ENCODE measurements around the gene SRP14.

The SRP14 gene

DNA sequence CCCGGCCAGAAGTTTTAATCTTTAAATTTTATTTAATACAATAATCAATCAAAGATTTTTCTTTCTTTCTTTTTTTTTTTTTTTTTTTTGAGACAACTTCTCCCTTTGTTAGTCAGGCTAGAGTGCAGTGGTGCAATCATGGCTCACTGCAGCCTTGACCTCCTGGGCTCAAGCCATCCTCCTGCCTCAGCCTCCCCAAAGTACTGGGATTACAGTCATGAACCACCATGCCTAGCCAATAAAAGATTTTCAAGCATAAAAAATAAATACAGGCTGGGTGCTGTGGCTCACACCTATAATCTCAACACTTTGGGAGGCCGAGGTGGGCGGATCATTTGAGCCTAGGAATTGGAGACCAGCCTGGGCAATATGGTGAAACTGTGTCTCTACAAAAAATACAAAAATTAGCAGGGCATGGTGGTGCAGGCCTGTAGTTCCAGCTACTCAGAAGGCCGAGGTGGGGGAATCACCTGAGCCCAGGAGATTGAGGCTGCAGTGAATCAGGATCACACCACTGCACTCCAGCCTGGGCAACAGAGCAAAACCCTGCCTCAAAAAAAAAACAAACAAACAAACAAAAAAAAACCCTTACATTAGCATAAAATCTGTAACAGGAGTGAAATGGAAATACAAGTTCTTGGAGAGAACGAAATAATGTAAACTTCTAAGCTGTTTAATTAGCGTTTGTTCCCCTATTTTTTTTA lies 29.1 kb upstream of the SRP14 start:
- DNase-seq (ENCODE audit: low read depth), result no peak

DNA sequence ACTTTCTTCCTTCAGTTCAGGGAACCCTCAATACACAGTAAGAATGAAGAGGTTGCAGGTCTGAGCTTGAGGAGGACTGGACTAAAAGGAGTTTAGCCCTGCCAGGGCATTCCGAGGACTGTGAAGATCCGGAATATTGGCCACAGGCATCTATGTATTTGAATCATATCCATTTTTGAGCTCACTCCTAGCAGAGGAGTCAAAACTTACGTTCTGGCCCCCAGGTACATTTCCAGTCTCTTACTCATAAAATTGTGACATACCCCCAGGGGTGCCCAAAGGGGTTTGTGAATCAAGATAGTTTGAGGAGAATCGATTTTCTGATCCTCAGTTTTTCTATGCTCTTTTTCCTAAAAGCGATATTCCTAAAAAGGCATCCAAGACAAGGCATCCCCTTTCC lies 27.6 kb upstream of the SRP14 start:
- DNase-seq (ENCODE audit: low read depth), result no peak

DNA sequence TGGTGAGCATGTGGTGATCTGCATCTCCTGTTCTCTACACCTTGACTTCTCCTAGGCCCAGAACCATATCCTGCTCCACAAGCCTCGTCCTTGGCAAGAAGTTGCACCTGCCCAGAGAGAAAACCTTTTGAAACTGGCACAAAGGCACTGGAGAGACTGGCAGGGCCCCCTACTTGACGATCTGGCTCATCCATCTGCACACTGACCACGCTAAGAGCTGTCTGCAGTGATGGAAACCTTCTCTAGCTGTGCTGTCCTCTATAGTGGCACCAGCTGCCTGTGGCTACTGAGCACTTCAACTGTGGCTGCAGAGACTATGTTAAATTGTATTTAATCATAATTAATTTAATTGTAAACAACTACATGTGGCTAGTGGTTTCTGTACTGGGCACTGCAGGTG lies 26.2 kb upstream of the SRP14 start:
- DNase-seq (ENCODE audit: low read depth), result no peak

GRCh38 chr15:40064231-40064894 lies 25.4 kb upstream of the SRP14 start:
- no peak for DNase-seq (ENCODE audit: low read depth)

- DNase-seq (ENCODE audit: low read depth), result no peak
Observed at GRCh38 chr15:40063563-40064011, 24.6 kb upstream of the SRP14 start.

- no peak for DNase-seq (ENCODE audit: low read depth)
Observed at GRCh38 chr15:40062816-40063562, 24.0 kb upstream of the SRP14 start.

- DNase-seq (ENCODE audit: low read depth), result no peak
Observed at GRCh38 chr15:40061212-40061901, 22.4 kb upstream of the SRP14 start.

GRCh38 chr15:40060236-40060961 lies 21.4 kb upstream of the SRP14 start:
- no peak for DNase-seq (ENCODE audit: low read depth)

GRCh38 chr15:40059821-40060220 lies 20.8 kb upstream of the SRP14 start:
- no peak for DNase-seq (ENCODE audit: low read depth)

- no peak for DNase-seq (ENCODE audit: low read depth)
Observed at GRCh38 chr15:40058476-40059140, 19.6 kb upstream of the SRP14 start.

GRCh38 chr15:40055576-40056293 lies 16.8 kb upstream of the SRP14 start:
- DNase-seq (ENCODE audit: low read depth), result no peak

DNA sequence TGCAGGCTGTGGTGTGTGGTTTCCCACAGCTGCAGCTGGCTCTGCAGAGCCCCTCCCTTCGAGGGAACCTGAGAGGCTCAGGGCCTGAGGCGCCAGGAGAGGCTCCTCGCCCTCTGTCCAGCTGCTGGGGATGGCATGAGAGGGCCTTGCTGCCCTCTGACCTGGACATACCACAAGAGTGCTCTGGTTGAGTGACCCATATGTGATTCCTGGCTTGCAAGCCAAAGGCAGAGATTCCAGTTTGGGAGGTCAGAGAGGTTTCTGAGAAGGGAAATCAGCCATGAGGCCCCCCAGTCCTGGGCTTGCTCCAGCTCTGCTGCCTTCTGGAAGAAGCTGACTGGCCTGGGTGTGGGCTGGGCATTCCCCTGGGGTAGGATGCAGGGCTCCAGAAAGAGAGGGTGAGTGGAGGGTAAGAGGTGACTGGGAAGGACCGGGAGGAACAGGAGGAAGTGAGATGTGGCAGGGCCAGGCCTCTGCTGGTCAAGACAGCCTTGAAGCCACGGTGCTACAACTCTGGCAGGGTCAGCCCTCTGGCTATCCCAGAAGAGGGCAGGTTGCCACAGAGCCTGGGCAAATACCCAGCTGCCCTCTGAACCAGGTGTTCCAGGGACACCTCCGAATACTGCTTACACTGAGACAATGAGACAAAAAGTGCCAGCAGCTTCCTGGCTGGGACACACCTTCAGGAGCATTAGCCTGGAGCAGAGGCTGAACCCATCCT lies 16.0 kb upstream of the SRP14 start:
- DNase-seq (ENCODE audit: low read depth), result no peak

- DNase-seq (ENCODE audit: low read depth), result no peak
Observed at GRCh38 chr15:40054605-40054854, 15.5 kb upstream of the SRP14 start.

- DNase-seq (ENCODE audit: low read depth), result no peak
Observed at GRCh38 chr15:40053831-40054604, 15.0 kb upstream of the SRP14 start.

GRCh38 chr15:40053079-40053830 lies 14.3 kb upstream of the SRP14 start:
- DNase-seq (ENCODE audit: low read depth), result no peak

DNA sequence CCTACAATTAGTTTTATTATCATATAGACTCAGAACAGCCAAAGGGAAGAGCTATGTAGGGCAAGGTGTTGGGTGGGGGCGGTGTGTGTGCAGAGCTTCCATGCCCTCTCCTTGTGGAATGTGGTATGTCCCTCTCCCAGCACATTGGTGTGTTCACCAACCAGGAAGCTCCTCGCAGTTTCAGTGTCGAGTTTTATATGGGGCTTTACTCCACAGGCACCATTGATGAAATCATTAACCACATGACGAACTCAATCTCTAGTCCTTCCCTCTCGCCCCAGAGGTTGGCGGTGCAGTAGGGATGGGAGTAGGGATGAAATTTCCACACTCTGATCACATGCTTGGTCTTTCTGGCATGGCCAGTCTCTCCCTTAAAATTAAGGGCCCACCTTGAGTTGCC lies 13.6 kb upstream of the SRP14 start:
- no peak for DNase-seq (ENCODE audit: low read depth)

- DNase-seq (ENCODE audit: low read depth), result no peak
Observed at GRCh38 chr15:40051616-40052415, 12.8 kb upstream of the SRP14 start.
